CD4-positive, CD25-positive, alpha-beta regulatory T cell (primary cell): ENCODE data around the gene FGF1. TPM values are rescaled to one million over a fixed set of nuclear protein-coding genes. Genes with fewer than 3 reads are reported as not detected.

Source experiments
- ATAC-seq, 2 donors: fragments of 150-1000 bp; cut with Tn5 transposase; one replicate each; pipeline ENCODE4 v1.10.0; 2021; ENCODE audit warnings: low read depth in 2 of 2, moderate number of reproducible peaks in 2 of 2, moderate library complexity in 1 of 2
- DNase-seq, 3 donors: peaks; one replicate each; pipeline versions ENCODE4 v3.0.0 to v3.0.0-alpha.2; 2012 to 2022; ENCODE audit warnings: mixed read lengths in 1 of 3
- H3K27ac ChIP-seq: one replicate; pipeline ENCODE4 v1.7.0; 2013; ENCODE audit warnings: mild to moderate bottlenecking, low read length; ENCODE audit not compliant: insufficient read depth, poor library complexity, severe bottlenecking
- H3K27me3 ChIP-seq: one replicate; pipeline ENCODE4 v1.7.0; 2013; ENCODE audit warnings: low read length; ENCODE audit not compliant: control insufficient read depth, insufficient read depth
- H3K36me3 ChIP-seq: one replicate; pipeline ENCODE4 v1.7.0; 2013; ENCODE audit warnings: mild to moderate bottlenecking, low read length, moderate library complexity; ENCODE audit not compliant: control insufficient read depth, insufficient read depth
- H3K4me1 ChIP-seq: 2 replicates; pipeline ENCODE4 v1.7.0; 2013; ENCODE audit warnings: mild to moderate bottlenecking, low read length; ENCODE audit not compliant: insufficient read depth, control insufficient read depth, poor library complexity, severe bottlenecking
- H3K4me3 ChIP-seq: one replicate; pipeline ENCODE4 v1.7.0; 2013; ENCODE audit warnings: low read depth, mild to moderate bottlenecking, low read length, moderate library complexity
- H3K9me3 ChIP-seq, 2 experiments: 1 replicate in 1 of 2; 2 replicates in 1 of 2; pipeline ENCODE4 v1.7.0; 2013; ENCODE audit warnings: low read length in 2 of 2, mild to moderate bottlenecking in 1 of 2, moderate library complexity in 1 of 2; ENCODE audit not compliant: control insufficient read depth in 2 of 2
- H3K27ac Mint-ChIP-seq, 3 donors: one replicate each; pipeline ENCODE4 v1.8.0; 2020 to 2022; ENCODE audit warnings: mild to moderate bottlenecking in 3 of 3, mixed read lengths in 3 of 3, moderate library complexity in 2 of 3
- H3K27me3 Mint-ChIP-seq: one replicate; pipeline ENCODE4 v1.8.0; 2022; ENCODE audit warnings: mild to moderate bottlenecking, mixed read lengths
- H3K36me3 Mint-ChIP-seq: one replicate; pipeline ENCODE4 v1.8.0; 2020; ENCODE audit warnings: mixed read lengths
- H3K4me1 Mint-ChIP-seq, 4 donors: one replicate each; pipeline ENCODE4 v1.8.0; 2020 to 2022; ENCODE audit warnings: mixed read lengths in 4 of 4, mild to moderate bottlenecking in 1 of 4
- H3K4me3 Mint-ChIP-seq, 4 donors: one replicate each; pipeline ENCODE4 v1.8.0; 2020 to 2022; ENCODE audit warnings: mild to moderate bottlenecking in 4 of 4, mixed read lengths in 4 of 4, moderate library complexity in 3 of 4
- H3K9me3 Mint-ChIP-seq, 7 donors: one replicate each; pipeline ENCODE4 v1.8.0; 2020 to 2022; ENCODE audit warnings: mixed read lengths in 7 of 7, mild to moderate bottlenecking in 3 of 7, moderate library complexity in 2 of 7
- polyA plus RNA-seq, 4 donors: library from polyadenylated mRNA; unstranded; fragments of 300-500 nt; fragmentation: Illumina TruSeq; gene quantifications; one replicate each; pipeline ENCODE4 v1.2.3, GENCODE V29; 2021
- total RNA-seq: library from RNA; stranded (reverse); gene quantifications from one replicate; pipeline ENCODE4 v1.2.3, GENCODE V29; 2022

The FGF1 gene
- total and polyA plus RNA-seq, 5 donors from 2014 or later = not detected

GRCh38 chr5:142683881-142684505 lies 1.9 kb downstream of the FGF1 start:
- Mint-ChIP-seq H3K27ac (no peak overlapping the region), H3K36me3 (no peaks in the 10 kb centered on the region), H3K4me1 (no peaks in the 10 kb centered on the region), H3K4me3 (no peak overlapping the region), H3K9me3 (peaks cover 0 to 3% (median 0%) of the 10 kb centered on the region in 7 donors), H3K27me3 (peaks cover 3% of the 10 kb centered on the region)
- Histone ChIP-seq H3K27me3 (peaks cover 6% of the 10 kb centered on the region), H3K9me3 (no peaks in the 10 kb centered on the region), H3K4me1 (no peaks in the 10 kb centered on the region), H3K27ac (no peak overlapping the region), H3K36me3 (no peaks in the 10 kb centered on the region), H3K4me3 (no peak overlapping the region)
- ATAC-seq (no peak), DNase-seq (no peak)

DNA sequence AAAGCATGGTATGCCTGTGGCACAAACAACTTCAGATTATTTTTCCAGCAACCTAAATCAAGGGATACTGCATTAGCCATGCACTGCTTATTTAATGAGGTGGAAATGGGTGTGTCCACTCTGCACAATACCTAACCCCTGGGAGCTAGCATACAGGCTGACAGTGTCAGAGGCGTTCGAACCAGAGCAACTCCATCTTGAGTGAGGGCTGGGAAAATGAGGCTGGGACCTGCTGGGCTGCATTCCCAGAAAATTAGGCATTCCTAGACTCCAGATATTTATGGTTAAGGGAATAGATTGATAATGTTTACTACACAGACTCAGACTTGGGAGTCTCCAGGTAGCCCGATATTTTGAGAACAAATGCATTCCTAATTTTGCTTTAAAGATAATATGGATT lies 2.8 kb downstream of the FGF1 start:
- no peak overlapping the region for H3K27ac Mint-ChIP-seq
- no peaks in the 10 kb centered on the region for H3K36me3 Mint-ChIP-seq

DNA sequence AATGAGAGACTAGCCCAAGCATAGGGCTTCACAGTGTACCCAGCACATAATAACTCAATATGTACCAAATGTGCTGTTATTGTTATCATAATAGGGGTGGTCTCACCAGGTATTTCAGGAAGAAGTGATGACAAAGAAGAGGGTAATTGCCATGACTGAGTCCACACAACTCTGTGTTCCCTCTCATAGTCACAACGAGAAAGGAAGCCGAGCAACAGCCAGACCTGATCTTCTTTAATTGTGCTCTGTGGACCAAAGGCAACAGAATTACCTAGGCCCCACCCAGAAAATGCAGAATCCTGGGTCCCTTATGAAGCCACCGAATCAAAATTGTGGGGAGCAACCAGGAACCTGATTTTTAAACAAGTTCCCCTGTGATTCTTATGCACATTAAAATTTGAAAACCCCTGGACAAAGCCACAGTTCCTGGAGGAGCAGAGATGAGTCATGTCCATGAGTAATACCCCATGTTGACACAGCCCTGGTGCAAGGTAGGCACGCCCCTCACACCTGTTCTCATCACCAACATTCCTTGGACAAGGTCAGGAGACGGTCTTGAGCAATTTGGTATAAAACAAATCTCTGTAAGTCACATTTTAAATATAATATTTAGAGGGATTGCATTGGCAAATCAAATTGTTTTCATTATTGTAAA lies 5.2 kb downstream of the FGF1 start:
- no peak for ATAC-seq
- no peaks in the 10 kb centered on the region for H3K4me1 Mint-ChIP-seq
- no peaks in the 10 kb centered on the region for H3K9me3 ChIP-seq
- H3K27ac Mint-ChIP-seq = no peak overlapping the region
- no peaks in the 10 kb centered on the region for H3K36me3 ChIP-seq
- H3K27ac ChIP-seq = no peak overlapping the region
- H3K9me3 Mint-ChIP-seq = peaks cover 0 to 3% (median 0%) of the 10 kb centered on the region in 7 donors
- H3K27me3 ChIP-seq = no peaks in the 10 kb centered on the region
- no peak overlapping the region for H3K4me3 ChIP-seq
- H3K4me1 ChIP-seq = no peaks in the 10 kb centered on the region
- no peaks in the 10 kb centered on the region for H3K27me3 Mint-ChIP-seq
- H3K4me3 Mint-ChIP-seq = no peak overlapping the region
- no peaks in the 10 kb centered on the region for H3K36me3 Mint-ChIP-seq
- DNase-seq = no peak

More for the DNA sequence above, 2.8 kb downstream of the FGF1 start:
- H3K9me3 Mint-ChIP-seq = peaks cover 0 to 3% (median 0%) of the 10 kb centered on the region in 7 donors
- no peak overlapping the region for H3K4me3 ChIP-seq
- peaks cover 3% of the 10 kb centered on the region for H3K27me3 ChIP-seq
- no peaks in the 10 kb centered on the region for H3K4me1 Mint-ChIP-seq
- no peaks in the 10 kb centered on the region for H3K9me3 ChIP-seq
- H3K4me3 Mint-ChIP-seq = no peak overlapping the region
- no peak for ATAC-seq
- H3K27ac ChIP-seq = no peak overlapping the region
- H3K27me3 Mint-ChIP-seq = no peaks in the 10 kb centered on the region
- H3K36me3 ChIP-seq = no peaks in the 10 kb centered on the region
- no peak for DNase-seq
- H3K4me1 ChIP-seq = no peaks in the 10 kb centered on the region

- H3K4me3 ChIP-seq = no peak overlapping the region
- ATAC-seq = no peak
- Mint-ChIP-seq H3K27me3 (no peaks in the 10 kb centered on the region), H3K27ac (no peak overlapping the region), H3K4me1 (no peaks in the 10 kb centered on the region), H3K4me3 (no peak overlapping the region), H3K9me3 (peaks cover 0 to 3% (median 0%) of the 10 kb centered on the region in 7 donors), H3K36me3 (no peaks in the 10 kb centered on the region)
- H3K27ac ChIP-seq = no peak overlapping the region
- no peak for DNase-seq
- no peaks in the 10 kb centered on the region for H3K4me1 ChIP-seq
- no peaks in the 10 kb centered on the region for H3K36me3 ChIP-seq
- no peaks in the 10 kb centered on the region for H3K9me3 ChIP-seq
- no peaks in the 10 kb centered on the region for H3K27me3 ChIP-seq
These were observed 6.1 kb downstream of the FGF1 start for GRCh38 chr5:142679744-142680143.

DNA sequence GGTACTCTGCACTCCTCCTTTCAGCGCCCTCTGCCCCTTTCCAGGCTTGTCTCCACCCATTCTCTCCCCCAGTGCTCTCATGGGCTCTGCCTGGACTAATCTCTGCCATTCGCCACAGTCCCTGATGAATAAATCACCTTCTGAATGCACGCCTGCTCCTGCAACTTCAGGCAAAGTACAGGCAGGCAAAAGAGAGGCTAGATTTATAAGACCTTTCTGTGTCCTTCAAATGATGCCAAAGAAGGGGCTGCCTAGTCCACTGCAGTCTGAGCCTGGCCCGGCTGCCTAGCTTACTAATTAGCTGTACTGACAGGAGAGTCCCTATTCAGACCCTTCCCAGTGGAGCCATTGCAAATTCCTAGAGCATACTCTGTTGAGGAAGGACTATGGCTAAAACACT lies 7.4 kb downstream of the FGF1 start:
- H3K36me3 Mint-ChIP-seq = no peaks in the 10 kb centered on the region
- H3K4me1 Mint-ChIP-seq = no peaks in the 10 kb centered on the region
- ATAC-seq = no peak
- no peak overlapping the region for H3K27ac Mint-ChIP-seq
- no peaks in the 10 kb centered on the region for H3K4me1 ChIP-seq
- H3K4me3 Mint-ChIP-seq = no peak overlapping the region
- no peaks in the 10 kb centered on the region for H3K9me3 ChIP-seq
- no peaks in the 10 kb centered on the region for H3K27me3 ChIP-seq
- no peaks in the 10 kb centered on the region for H3K27me3 Mint-ChIP-seq
- peaks cover 0 to 3% (median 0%) of the 10 kb centered on the region in 7 donors for H3K9me3 Mint-ChIP-seq
- H3K27ac ChIP-seq = no peak overlapping the region
- no peak for DNase-seq
- no peak overlapping the region for H3K4me3 ChIP-seq
- no peaks in the 10 kb centered on the region for H3K36me3 ChIP-seq

DNA sequence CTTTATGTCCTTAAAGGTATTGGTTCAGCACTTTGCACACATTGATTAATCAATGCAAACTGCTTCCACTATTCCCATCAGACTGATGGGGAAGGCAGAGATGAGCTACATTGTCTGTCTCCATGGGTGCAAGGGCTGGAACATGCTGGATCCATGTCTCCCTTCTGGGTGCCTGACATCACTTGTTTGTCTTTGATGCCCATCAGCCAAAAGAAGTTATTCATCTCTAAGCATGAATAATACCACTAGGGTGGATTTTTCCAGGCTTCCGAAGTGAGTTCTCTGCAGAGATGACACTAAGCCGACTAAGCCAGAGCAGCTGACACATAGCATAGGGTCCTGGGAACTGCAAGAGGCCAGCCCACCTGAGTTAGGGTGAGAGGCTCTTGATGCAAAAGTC lies 8.7 kb downstream of the FGF1 start:
- Mint-ChIP-seq H3K4me3 (no peak overlapping the region), H3K27me3 (no peaks in the 10 kb centered on the region), H3K36me3 (no peaks in the 10 kb centered on the region), H3K4me1 (no peaks in the 10 kb centered on the region), H3K9me3 (peaks cover 0 to 3% (median 0%) of the 10 kb centered on the region in 7 donors), H3K27ac (no peak overlapping the region)
- DNase-seq (no peak), ATAC-seq (no peak)
- H3K9me3 ChIP-seq = no peaks in the 10 kb centered on the region
- H3K4me1 ChIP-seq = no peaks in the 10 kb centered on the region
- no peaks in the 10 kb centered on the region for H3K36me3 ChIP-seq
- H3K27ac ChIP-seq = no peak overlapping the region
- H3K4me3 ChIP-seq = no peak overlapping the region
- no peaks in the 10 kb centered on the region for H3K27me3 ChIP-seq

GRCh38 chr5:142676318-142676717 lies 9.6 kb downstream of the FGF1 start:
- Histone ChIP-seq H3K36me3 (no peaks in the 10 kb centered on the region), H3K4me1 (no peaks in the 10 kb centered on the region), H3K27me3 (no peaks in the 10 kb centered on the region), H3K4me3 (no peak overlapping the region), H3K27ac (no peak overlapping the region), H3K9me3 (no peaks in the 10 kb centered on the region)
- no peak for ATAC-seq
- Mint-ChIP-seq H3K36me3 (no peaks in the 10 kb centered on the region), H3K27me3 (no peaks in the 10 kb centered on the region), H3K4me3 (no peak overlapping the region), H3K9me3 (peaks cover 0 to 3% (median 0%) of the 10 kb centered on the region in 7 donors), H3K27ac (no peak overlapping the region), H3K4me1 (no peaks in the 10 kb centered on the region)
- no peak for DNase-seq
